HG02852 (cell line): ENCODE results near the gene MSI2.
"Not testable (repeated sequence)": the region's sequence is repeated elsewhere in the genome, so short reads cannot be mapped to it uniquely, and the experiment has no call there.

Source experiments
- ATAC-seq: cut with Tn5 transposase; IDR thresholded peaks from one replicate; pipeline ENCODE4 v1.9.1; 2021; ENCODE audit warnings: mild to moderate bottlenecking, moderate library complexity; ENCODE audit not compliant: unreplicated experiment

The MSI2 gene

DNA sequence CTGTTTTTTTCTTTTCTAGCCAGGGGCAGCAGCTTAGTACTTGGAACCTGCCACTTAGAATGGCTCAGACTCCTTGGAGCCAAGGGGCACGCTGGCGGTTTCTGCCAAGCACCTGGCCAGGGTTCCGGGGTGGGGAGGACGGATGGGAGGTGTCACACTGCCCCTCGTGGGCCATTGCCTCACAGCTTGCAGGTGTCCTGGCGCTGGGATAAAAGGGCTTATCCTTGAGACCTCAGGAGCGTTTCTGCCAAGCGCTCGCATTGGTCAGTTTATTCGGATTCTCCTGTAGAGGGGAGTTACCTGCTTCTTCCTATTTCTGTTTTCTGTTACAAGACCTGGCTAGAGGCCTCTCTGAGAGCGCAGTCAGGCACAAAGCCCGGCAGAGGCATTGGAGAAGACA lies 234.6 kb downstream of the MSI2 start:
- no peak for ATAC-seq

DNA sequence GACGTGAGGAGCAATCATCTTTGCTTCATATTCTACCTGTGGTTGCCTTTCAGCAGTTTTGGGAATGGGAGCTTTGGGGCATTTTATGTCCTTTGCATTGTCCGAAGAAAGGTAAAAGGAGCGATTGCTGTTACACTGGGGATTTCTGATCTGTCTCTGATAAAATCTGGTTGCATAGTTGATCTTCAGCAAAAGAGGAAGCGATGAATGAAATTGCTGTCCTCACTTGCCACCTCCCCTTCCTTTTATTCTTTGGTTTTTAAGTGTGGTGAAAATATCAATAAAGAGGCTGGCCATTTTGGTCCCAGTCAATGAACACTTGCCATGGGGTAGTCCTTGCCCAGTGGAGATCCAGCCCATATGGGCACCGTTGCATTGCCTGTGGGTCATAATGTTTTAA lies 236.8 kb downstream of the MSI2 start:
- ATAC-seq, result no peak

DNA sequence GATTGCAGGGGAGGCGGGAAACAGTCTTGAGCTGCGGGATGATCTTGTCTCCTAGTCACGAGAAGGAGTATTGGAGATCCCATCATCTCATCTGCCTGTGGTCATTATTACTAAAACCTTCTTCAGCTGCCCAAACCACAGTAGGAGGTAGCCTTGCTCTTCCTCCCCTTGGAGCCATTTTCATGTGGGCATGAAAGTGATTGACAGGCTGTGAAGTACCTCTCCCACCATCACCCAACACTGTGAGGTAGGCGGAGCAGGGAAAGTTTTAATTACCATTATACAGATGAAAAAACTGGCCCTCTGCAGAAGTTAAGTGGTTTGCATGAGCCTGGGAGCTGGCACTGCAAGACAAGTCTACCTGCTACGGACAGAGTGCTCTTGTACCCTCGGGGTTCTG lies 237.3 kb downstream of the MSI2 start:
- ATAC-seq, result no peak

DNA sequence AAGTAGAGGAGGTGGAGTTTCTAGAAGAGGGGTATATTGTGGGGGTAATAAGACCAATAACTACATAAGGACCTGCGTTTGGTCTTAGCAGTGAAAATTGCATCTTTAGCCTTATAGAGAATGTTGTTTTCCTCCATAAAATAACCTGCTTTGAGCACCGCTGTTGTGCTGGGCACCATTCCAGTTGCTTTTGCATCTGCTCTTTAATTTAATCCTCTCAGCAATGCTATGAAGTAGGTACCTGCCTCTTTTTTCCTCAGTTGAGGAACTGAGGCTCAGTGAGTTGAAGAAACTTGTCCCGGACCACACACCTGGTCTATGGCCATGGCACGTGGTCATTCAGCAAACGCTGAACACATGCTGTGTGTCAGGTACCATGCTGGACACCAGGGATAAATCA lies 238.1 kb downstream of the MSI2 start:
- ATAC-seq, result no peak

DNA sequence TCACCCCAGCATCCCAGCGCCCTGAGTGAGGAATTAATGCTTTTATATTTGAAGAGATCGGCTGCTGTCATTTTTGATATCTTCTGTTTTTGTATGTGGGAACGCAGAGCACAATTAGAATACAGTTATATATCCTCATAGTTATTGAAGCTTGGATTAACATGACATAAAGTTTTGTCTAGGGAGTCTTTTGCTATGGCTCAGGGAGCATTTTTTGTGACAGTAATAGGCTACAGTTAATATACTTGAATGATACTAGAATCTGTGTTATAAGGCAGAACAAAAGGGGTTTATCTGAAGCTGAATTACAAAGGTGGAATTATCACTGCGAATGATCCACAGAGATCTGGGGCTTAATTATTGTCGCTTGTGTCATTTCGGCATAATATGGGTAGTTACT lies 239.4 kb downstream of the MSI2 start:
- no peak for ATAC-seq

DNA sequence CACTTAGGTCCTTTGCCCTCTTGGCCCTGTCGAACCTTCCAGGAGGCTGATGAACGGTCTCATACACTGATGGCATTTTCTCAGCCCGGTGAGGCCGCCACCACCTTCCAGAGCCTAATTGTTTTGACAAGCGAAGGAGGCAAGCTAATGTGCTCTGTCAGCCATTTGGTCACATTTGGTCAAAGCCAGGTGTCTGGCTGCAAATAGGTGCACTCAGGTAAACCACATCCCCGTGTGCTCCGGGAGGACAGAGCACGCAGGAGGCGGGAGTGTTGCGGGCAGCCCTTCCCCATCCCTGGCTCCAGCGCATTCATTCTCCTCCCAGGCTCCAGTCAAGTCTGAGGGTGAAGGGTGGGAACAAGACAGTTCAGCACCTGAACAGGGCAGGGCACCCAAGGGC lies 240.1 kb downstream of the MSI2 start:
- no peak for ATAC-seq

DNA sequence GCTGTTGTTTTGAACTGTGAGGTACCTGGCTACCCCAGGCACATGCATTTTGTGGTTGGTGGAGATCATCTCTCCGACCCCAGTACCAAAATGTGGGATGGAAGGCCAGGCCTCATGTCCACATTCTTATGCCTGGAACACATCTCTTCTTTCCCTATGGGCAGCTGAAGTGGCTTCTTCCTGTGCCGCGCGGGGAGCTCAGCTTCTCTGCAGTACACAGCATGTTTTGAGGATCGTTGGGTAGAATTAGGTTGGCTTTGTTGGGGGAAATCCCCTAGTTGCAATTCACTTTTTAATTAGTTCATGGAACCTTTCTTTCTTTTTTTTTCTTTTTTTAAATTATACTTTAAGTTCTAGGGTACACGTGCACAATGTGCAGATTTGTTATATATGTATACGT lies 242.1 kb downstream of the MSI2 start:
- ATAC-seq, result no peak

DNA sequence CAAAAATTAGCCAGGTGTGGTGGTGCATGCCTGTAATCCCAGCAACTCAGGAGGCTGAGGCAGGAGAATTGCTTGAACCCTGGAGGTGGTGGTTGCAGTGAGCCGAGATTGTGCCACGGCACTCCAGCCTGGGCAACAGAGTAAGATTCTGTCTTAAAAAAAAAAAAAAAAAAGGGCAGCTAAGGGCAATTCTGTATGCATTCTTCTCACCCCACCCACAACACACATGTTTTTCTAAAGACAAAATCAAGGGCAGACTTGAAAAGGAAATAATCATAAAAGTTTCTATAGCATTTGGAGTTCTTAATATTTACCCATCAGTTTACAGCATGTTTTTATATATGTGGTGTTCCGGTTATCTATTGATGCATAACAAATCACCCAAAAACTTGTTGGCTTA lies 242.9 kb downstream of the MSI2 start:
- not testable (repeated sequence) for ATAC-seq

DNA sequence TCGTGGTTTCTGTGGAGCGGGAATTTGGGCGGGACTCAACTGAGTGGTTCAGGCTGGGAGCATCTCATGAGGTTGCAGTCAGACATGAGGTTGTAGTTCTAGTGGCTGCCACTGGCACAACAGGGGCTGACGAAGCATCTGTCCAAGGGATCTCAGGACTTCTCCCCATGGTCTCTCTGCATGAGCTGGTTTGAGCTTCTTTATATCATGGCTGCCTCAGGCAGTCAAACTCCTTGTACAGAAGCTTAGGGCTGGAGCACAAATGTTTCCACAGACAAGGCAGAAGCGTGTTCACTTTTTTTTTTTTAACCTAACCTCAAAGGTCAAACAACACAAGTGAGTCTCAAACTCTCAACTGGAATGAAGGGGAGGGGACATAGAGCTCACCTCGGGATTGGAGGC lies 243.3 kb downstream of the MSI2 start:
- ATAC-seq, result no peak

DNA sequence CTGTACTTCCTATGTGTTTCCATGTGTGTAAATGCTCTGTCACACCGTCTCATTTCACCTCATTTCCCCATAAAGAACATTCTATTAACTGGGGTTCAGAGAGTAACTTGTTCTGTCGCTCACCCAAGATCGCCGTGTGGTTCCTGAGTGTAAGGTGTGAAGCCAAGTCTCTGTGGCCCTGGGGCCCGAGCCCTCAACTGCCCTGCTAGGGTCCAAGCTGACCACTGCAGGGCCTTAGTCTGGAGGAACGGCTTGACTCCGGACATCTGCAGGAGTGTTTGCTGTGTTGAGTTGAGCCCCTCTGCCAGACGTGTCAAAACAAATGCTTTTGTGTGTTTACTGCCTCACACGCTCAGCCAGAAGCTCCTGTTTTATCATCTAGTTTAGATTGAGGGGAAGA lies 244.7 kb downstream of the MSI2 start:
- no peak for ATAC-seq

DNA sequence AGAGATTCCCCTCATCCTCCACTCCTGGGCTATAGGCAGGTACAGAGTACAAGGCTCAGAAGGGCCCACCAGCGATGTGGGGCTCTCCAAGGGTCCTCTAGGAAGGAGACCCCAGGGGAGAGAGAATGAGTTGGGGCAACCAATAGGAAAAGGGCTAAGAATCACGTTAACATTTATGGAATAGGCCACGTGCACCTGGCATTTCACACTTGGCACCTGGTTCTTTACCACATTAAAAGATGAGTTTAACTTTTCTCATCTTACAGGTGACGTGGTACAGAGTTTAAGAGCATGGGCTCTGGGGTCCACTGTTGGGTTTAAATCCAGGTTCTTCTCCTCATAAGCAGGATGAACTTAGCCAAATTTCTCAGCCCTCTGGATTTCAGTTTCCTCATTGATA lies 245.7 kb downstream of the MSI2 start:
- ATAC-seq, result no peak

DNA sequence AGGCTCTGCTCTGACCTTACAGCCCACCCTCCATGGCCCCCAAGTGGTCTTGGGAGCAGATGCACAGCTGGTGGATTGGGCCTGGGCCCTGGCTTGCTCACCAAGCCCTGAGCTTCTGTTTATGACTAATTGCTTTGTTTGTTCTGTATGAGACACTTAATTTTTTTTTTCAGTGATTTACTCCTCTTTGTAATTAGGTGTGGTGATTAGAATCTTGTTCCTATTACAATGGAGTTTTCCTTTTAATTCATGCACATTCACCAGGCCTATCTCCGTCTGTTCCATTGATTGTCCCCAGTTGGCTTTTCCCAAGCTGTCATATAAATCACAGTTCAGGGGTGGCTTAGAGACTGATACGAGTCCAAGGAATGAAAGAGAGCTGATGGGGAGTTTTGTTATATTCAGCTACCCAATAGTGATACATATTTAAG lies 246.5 kb downstream of the MSI2 start:
- no peak for ATAC-seq

DNA sequence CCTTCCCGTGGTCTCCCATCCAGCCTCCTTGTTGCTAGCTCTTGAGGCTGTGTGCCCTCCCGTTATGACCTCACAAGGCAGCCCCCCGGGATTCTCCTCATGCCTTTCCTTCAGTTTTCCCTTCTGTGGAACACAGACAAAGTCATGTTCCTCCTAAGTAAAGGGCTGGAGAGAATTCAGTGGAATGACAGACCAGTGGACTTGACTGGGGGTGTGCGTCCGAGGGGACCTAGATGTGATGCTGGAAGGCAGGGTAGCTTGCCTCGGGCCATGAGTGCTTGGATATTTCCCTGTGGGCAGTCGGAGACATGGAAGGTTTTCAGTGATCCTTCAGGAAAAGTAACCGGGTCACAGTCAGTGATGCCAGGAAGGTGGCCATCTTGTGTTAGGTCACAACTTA lies 247.9 kb downstream of the MSI2 start:
- no peak for ATAC-seq

DNA sequence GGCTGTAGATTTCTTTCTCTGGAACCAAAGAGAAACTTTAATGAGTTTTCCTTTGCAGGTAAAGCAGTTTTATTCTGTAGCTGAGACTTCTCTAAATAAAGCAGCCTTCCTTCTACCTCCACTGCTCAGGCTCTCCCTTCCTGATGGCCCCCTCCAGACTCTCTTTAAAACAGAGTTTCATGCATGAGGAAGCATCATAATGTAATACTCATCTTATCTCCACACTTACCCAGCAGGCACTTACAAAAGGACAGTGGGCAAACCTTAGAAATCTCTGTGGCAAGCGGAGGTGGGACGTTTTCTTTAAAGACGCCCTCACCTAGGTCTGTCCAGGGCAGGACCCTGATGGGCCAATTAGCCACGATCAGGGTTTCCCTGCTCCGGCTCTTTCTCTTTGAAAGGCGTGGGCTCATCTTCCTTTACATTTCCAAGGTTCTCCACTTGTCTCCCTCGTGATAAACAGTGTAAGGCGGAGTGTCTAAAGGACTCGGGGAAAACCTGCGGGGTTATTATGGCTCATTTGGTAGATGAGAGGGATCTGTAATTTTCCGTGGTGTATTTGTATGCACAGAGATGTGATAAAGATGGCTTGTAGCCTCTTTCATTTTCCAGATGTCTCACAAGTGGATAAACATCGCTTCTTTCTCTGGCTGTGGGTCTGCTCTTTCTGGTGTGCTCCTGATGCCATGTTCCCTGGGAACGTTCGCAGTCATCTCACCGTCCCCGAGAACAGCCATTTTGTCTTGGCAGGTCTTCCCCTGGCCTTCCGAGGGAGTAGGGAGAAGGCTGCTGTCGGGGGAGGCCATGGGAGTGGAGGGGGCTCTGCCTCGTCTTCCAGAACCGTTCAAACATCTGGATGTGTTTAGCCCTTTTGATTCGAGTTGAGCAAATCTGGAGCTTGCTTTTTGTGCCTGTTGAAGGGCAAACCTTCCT lies 249.8 kb downstream of the MSI2 start:
- ATAC-seq, result no peak

DNA sequence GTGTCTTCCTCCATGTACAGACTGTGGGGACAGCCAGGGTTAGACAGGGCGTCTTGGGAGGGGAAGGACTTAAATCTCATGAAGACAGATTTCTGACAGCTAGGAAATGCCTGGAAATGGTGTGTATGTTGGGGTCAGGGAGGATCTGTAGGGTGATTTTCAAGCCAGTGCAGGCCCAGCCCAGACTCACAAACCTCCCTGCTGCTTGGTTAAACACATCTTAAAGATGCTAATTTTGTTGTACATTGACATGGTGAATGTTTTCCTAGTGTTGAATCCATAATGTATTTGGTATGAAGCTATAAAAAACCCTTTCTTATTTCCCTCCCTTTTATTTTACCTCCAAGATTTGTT lies 250.4 kb downstream of the MSI2 start:
- ATAC-seq, result no peak

DNA sequence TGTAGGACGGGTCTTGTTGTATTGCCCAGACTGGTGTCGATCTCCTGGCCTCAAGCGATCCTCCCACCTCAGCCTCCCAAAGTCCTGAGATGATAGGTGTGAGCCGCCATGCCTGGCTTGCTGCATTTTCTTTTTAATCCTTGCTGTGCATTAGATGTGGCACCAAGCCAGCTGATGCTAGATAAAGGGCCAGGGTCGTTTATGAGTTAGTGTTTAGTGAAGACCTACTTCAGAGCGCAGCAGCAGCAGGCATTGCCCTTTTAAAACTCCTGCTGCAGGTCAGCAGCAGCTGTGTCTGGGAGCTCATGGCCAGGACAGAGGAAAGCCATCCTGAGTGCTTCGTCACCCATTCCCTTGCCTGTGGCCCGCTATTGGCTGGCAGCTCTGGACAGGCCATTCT lies 251.5 kb downstream of the MSI2 start:
- no peak for ATAC-seq

DNA sequence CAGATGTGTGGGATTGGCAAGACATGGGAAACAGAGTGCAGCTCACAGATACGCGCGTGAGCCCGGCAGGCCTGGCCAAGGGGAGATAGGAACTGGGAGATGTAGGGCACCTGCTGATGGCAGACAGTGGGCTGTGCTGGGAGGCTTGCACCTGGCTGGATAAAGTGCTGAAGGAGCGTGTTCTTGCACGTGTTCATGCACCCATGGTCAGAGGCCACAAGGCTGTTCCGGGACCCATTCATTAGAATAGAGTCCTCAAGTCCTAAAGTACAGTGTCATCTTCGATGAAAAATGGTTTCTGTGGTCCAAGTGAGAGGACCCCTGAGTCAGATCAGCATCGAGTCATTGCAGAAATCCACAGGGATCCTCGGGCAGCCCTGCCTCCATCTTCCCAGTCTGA lies 252.3 kb downstream of the MSI2 start:
- ATAC-seq, result no peak

DNA sequence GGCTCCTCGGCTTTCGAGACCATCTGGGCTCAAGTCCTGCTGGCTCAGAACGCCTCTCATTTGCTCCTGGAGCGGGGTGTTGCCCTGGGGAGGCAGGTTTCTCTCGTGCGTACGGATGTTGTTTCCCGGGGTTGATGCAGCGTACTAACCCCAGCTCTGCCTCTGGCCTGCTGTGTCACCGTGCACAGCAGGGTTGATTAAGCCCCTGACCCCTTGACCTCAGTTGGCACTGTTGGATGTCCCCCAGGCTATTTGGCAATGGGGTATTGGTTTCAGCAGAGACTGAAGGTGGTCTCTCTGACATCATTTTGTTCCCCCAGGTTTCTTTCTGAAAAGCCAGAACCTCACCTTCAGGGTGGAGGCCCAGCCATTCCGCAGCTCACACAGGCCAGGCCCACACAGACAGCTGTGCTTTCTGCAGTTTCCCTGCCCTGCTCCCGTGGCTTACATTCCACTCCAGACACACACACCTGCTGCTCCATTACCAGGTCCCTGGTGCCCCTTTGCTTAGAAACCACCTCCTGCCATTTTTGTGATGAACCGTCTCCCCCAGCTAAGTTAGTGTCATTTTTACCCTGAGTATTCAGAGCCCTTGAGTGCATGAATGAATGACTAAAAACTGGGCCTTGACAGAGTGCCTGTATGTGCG lies 255.3 kb downstream of the MSI2 start:
- ATAC-seq, result no peak

DNA sequence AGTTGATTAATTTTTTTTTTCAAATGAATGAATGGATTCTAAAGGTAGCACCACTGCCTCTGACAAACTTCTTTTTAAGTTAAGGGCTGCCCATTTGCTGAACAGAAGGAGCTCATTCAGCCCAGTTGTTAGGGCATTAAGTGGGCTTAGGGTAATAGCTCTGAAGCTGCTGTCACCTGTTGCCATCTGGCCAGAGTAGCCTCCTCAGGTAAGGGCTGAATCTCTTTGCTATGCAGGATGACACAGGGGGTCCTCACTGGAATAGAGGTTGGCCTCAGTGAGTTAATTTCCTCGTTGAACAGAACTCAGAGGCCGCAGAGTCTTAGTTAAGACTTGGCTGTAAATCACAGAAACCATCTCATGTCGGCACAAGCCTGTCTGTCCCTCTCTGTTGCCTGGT lies 255.9 kb downstream of the MSI2 start:
- no peak for ATAC-seq

DNA sequence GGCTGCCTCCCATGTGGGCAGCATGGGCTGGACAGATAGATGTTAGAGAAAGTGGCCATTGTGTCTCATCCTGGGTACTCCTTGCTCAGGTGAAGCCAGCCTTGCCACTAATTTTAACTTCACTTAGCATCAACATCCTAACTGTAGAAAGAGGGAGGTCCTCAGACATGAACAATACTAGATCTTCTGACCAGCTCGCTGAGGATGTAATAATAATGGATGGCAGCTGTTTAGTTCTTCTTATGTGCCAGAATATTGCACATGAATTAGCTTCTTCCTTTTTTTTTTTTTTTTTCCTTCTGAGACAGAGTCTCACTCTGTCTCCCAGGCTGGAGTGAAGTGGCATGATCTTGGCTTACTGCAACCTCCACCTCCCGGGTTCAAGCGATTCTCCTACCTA lies 256.4 kb downstream of the MSI2 start:
- no peak for ATAC-seq

DNA sequence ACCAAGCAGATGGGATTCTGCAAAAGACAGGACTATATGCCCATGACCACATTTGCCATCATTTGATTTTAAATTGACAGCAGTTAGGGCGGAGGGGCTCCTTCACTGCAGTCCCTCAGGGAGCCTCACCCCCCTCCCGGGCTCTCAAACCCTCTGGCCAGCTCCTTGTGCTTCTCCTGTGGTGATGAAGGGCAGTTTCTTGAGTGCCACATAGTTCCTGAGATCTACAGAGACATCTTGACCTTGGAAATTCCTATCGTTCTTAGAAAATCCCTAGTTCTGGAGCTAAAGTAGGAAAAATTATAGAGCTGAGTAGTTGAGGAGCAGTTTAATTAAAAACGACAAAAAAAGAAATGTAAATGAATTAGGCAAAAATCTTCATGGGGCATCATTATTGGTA lies 257.2 kb downstream of the MSI2 start:
- ATAC-seq, result no peak

DNA sequence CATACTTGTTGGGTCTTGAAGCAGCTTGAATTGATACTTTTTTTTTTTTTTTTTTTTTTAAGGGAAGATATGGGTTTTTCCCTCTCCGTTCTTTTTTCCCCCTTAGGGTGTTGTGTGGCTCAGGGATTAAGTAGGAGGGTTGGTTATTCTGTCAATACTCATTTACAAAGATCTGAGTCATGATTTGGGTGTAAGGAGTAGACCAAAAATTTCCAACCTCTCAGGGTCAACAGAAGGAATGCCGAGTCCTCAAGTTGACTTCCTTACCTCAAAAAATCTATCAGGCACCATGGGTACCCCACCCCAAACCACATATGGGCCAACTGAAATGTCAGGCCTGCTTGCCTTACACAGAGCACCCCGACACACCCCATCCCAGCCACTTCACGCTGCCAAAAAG lies 258.3 kb downstream of the MSI2 start:
- ATAC-seq, result no peak
